ENCODE data around the gene FBXW10.
"Not testable (repeated sequence)": the region's sequence is repeated elsewhere in the genome, so short reads cannot be mapped to it uniquely, and the experiment has no call there.

GRCh38 chr17:18794841-18795240 lies 51.0 kb downstream of the FBXW10 start:
- TF ChIP-seq ATF2 (CRISPR knock-in tag; IDR thresholded peaks at IDR 0.05; ENCODE audit: borderline replicate concordance, low read depth); ZSCAN18 (CRISPR knock-in tag; IDR thresholded peaks at IDR 0.05); ATF3 (CRISPR knock-in tag; conservative IDR thresholded peaks at IDR 0.05); CTCF (IDR thresholded peaks at IDR 0.05); MAX (CRISPR knock-in tag; IDR thresholded peaks at IDR 0.05); MYBL2 (CRISPR knock-in tag; IDR thresholded peaks at IDR 0.05): not testable (repeated sequence)
